NCI-H69 (cell line): ENCODE data around the gene A4GNT.
"Not testable (repeated sequence)": the region's sequence is repeated elsewhere in the genome, so short reads cannot be mapped to it uniquely, and the experiment has no call there.

Experiments
- DNase-seq: peaks from one replicate; lab custom pipeline; 2025; lab: John Stamatoyannopoulos, UW

A4GNT gene

GRCh38 chr3:138118612-138119422 is 13.4 kb downstream of the A4GNT start:
- DNase-seq = peak; percentile 61

- peak; percentile 43 for DNase-seq
Measured at GRCh38 chr3:138114988-138115971, 16.9 kb downstream of the A4GNT start, which contains the start of gene DZIP1L. Gene DZIP1L (minus strand): TSS chr3:138115608. CDS start chr3:138103971, 11,637 bp downstream.

GRCh38 chr3:138114431-138114918 is 17.7 kb downstream of the A4GNT start:
- DNase-seq = no peak

GRCh38 chr3:138113326-138113725 is 18.9 kb downstream of the A4GNT start:
- peak; percentile 53 for DNase-seq

- no peak for DNase-seq
Measured at GRCh38 chr3:138112362-138112761, 19.8 kb downstream of the A4GNT start.

- DNase-seq = no peak
Measured at GRCh38 chr3:138105598-138105997, 26.6 kb downstream of the A4GNT start.

GRCh38 chr3:138103466-138103865 is 28.7 kb downstream of the A4GNT start:
- no peak for DNase-seq

- DNase-seq = not testable (repeated sequence)
Measured at GRCh38 chr3:138101351-138101940, 30.7 kb downstream of the A4GNT start.

GRCh38 chr3:138099417-138099816 is 32.8 kb downstream of the A4GNT start:
- no peak for DNase-seq

- DNase-seq = no peak
Measured at GRCh38 chr3:138097192-138098172, 34.7 kb downstream of the A4GNT start.

GRCh38 chr3:138093721-138094120 is 38.5 kb downstream of the A4GNT start:
- DNase-seq = no peak

- DNase-seq = no peak
Measured at GRCh38 chr3:138092023-138092422, 40.2 kb downstream of the A4GNT start.

GRCh38 chr3:138089091-138089490 is 43.1 kb downstream of the A4GNT start:
- no peak for DNase-seq

GRCh38 chr3:138085745-138086144 is 46.4 kb downstream of the A4GNT start:
- DNase-seq = not testable (repeated sequence)

- DNase-seq = no peak
Measured at GRCh38 chr3:138084196-138084595, 48.0 kb downstream of the A4GNT start.

- DNase-seq = no peak
Measured at GRCh38 chr3:138082992-138083386, 49.2 kb downstream of the A4GNT start.

- DNase-seq = peak; percentile 56
Measured at GRCh38 chr3:138082085-138082991, 49.9 kb downstream of the A4GNT start.

- no peak for DNase-seq
Measured at GRCh38 chr3:138081371-138082084, 50.7 kb downstream of the A4GNT start.

GRCh38 chr3:138079901-138080300 is 52.3 kb downstream of the A4GNT start:
- no peak for DNase-seq
